ENCODE results near the gene TPCN2. TPM values are rescaled to one million over a fixed set of nuclear protein-coding genes. Genes with fewer than 3 reads are reported as not detected.

The TPCN2 gene
- total RNA-seq, 1 donor from 2014 or later: 15.6 TPM

DNA sequence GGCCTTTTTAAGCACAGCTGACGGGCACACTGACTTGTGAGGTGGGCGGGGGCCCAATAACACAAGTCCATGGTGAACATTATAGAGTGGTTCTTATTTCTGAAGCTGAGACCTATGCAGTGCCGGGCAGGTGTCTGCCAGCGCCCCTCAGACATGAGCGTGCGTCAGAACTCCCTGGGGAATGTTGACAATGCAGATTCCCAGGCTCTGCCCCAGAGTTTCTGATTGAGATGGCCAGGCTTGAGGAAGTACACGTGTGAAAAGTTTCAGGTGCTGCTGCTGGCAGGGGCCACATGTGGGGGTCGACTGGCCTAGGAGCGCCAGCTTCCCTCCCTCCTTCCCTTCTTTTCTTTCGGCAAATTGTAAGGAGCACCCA lies 46.2 kb downstream of the TPCN2 start:
- DNase-seq (ENCODE audit: low read depth): no peak

DNA sequence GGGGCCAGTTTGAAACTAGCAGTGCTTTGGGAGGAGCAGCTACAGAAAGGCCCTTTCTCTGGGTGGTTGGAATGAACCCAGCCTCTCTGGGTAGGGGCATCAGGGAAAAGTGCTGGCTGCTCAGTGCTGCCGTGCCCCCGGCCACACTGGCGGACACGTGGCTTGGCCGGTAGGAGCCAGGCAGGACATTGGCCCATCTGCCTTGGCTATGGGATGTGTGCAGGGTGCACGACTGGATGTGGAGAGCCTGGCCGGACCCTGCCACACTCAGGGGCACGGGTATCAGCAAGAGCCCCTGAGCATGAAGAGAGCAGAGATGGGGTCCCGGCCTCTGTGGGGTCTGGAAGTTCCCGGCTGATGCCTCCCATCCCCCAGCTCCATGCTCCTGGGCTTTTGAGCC lies 46.6 kb downstream of the TPCN2 start:
- no peak for DNase-seq (ENCODE audit: low read depth)

DNA sequence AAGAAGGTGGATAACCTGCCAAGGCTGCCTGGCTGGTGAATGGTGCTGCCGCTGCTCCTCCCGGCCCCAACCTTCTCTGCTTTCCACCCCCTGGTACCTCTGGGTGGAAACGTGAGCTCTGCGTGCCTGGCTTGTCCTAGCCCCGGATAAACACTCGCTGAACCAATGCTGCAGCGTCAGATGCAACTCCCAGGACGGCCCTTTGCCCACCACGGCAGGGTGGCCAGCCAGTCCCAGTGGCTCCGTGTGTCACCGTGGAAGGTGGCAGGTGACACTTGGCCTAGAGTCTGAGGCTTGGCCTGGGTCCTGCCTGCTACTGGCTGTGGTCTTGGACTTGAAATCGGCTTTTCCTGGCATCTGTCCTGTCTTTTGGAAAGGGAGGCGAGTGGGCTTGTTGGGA lies 47.7 kb downstream of the TPCN2 start:
- no peak for DNase-seq (ENCODE audit: low read depth)

DNA sequence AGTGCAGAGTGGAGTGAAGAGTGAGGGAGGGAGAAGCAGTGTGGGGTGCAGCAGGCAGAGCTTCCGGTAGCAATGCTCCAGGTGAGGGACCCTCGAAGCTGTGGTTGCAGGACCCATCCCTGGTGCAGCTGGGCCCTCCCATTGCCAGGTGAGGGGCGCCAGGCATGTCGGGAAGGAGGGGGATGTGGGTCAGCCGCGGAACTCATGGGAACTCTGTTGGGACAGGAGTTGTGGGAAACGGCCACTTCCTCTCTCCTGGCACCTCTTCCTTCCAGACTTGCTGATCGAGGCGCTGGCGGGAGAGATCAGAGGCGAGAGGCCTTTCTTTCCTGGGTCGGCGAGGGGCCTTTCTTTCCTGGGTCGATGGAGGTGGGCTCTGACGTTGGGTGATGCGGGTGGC lies 48.5 kb downstream of the TPCN2 start:
- DNase-seq (ENCODE audit: low read depth): no peak

DNA sequence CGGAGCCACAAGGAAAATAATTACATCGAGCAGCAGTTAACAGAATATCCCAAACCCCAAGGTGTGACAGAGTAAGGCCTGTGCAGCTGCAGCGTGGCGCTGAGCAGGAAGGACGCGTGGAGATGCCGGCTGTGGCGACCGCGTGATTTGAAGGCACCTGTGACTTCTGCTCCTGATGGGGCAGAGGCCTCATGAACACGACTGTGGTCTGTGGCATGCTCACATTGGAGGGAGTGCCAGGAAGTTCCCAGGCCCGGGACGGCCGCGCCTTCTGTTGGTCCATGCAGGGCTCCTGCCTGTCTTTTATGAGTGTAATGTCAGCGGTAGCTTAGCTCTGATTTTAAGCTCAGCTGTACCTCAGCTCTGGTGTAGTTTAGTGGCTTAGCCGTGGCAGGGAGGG lies 50.4 kb downstream of the TPCN2 start:
- DNase-seq (ENCODE audit: low read depth): no peak

DNA sequence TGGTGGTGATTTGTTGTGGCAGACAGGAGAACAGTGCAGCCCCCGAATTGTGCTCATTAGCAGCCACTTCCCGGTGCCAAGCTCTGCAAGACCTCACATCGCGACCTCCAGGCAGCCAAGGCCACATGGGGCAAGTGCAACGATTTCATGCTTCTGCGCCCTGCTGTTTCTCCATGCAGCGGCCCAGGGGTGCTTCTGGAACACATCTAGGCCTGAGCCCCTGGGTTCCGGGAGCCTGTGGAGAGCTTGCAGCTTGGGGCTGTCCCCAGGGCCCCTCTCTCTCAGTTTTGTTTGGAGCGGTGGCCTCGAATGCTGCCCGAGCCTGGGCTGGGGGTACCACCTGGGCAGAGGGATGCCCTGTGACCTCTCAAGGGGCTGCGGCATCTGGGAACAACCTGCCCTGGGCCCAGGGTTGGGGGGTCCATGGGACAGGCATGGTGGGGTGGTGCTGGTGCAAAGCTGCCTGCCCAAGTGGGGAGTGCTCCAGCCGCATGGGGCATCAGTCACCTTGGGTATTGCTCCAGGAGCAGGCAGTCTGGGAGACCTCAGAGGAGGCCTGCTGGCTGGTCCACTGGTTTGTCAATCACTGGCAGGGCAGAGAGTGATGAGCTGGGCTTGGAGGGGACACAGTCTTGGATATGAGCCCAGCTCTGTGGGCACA lies 51.9 kb downstream of the TPCN2 start:
- DNase-seq (ENCODE audit: low read depth): no peak

DNA sequence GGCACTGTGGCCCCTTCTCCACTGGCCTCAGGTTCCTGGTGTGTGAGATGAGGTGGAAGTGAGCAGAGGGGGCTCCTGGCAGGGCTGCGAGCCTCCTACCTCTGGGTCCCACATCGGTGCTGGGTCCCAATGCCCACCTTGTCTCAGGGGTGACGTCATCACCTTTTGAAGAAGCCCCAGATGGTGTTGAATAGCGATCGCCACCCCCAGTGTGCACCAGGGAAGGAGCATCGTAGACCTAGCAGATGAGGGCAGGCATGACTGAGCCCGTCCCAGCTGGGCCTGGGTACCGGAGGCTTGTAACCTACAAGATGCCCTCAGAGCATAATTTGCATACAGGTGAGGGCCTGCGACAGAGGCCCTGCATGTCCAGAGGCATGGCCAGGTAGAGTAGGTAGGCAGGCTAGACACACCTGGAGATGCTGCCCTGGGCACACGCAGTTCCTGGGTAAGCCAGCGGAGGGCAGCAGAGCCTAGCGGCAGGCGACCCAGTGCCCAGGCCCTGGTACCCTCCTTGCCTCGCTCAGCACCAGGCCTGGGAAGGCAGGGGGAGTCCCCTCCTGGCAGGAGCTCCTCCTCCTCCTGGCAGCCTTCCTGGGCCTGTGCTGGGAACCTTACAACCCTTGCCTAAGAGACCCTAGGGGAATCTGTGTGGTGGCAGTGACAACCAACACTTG lies 52.5 kb downstream of the TPCN2 start:
- DNase-seq (ENCODE audit: low read depth): peak; percentile 67

DNA sequence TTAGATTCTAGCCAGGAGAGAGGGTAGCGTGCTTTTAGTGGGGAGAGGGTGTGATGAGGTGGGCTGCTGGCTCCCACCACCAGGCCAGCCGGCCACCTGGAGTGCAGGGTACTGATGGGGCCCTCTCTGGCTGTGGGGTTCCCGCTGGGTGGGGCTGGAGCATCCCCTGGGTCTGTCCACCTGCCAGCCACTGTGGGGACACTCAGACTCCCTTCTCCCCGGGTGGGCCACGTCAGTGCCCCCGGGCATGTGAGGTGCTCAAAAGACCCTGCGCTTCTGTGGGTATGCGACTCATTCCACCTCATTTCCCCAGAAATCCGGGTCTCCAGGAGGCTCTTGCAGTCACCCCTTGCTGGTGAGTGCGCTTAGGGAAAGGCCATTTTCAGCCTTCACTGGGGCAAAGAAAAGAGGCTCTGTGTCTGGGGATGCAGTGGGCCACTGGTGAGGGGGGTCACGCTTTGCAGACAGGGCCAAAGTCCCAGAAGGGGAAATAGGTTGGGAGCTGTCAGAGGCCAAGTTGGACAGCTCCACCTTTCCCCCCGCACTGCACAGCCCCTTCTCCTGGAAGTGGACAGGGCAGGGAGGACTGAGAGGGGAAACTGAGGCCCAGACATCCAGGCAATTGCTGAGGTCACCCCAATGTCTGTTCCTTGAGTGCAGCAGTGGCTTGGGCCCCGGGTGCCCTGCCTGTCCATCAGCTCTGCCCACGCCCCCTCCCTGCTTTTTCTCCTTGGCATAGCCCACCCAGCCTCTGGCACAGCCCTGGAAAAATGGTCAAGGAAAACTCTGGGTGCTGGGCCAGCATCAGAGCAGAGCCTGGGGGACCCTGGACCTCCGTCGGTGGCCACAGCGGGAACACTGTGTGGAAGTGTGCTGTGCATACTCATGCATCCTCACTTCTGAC lies 53.3 kb downstream of the TPCN2 start:
- DNase-seq (ENCODE audit: low read depth): no peak

DNA sequence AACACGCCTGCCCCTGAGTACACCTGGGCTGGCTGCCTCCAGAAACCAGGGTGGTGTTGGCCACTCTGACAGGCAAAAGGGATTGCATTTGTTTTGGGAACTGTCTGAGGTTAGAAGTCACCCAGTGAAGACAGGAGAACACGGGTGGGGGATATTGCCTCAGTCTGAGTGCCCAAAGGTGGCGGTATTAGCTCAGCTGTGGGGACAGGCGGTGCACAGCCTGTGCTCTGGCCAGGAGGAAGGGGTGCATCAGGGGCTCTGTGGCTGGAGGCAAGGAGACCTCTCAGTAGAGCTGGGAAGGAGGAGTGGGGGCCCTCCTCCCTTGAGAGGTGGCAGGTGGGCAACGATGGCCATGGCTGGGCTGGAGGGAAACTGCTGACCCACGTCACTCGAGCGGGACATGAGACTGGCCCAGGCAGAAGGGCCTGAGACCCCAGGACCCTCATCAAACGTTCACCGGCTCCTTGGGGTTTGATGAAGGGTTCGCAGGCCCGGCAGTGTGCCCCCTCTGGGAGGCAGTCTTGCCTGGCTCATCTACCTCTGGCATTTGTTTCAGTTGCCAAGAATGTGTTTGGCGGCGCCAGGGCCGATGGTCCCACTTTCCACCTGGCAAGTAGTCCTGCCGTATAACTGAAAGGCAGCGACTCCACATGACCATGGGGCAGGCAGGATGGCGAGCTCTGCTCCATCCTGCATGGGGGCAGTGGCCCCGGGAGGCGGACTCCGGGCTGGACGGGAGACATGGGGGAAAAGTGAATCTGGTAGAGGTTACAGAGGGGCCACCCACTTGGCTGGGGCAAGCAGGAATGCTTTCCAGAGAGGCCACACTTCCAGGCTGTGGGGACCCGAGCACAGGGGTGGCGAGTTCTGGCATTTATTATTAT lies 54.2 kb downstream of the TPCN2 start:
- DNase-seq (ENCODE audit: low read depth): no peak

DNA sequence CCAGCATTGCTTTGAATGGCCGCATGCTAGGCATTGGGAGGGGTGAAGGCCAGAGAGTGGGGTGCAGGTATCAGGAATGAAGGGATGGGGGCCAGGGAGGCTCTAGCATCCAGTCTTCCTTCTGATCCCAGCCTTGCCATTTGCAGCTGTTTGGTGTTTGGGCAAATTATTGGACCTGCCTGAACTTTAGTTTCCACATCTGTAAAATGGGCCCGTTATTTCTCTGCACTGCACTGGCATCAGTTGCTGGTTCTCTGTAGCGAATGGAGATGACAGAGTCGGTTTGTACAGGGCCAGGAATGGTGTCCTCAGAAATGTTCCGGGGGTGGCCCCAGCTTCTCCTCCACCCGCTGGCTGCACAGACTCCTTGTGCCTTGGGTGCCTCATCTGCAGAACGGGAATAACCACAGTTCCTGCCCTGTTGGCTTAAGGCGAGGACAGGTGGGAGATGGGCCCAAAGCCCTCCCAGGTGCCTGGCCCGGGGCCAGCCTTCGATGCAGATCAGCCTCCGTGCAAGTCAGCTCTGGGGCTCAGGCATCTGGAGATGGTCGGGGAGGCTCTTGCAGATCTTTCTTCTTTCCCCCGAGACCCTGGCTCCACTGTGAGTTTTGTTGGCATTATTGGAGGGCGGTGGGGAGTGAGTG lies 55.6 kb downstream of the TPCN2 start:
- no peak for DNase-seq (ENCODE audit: low read depth)

DNA sequence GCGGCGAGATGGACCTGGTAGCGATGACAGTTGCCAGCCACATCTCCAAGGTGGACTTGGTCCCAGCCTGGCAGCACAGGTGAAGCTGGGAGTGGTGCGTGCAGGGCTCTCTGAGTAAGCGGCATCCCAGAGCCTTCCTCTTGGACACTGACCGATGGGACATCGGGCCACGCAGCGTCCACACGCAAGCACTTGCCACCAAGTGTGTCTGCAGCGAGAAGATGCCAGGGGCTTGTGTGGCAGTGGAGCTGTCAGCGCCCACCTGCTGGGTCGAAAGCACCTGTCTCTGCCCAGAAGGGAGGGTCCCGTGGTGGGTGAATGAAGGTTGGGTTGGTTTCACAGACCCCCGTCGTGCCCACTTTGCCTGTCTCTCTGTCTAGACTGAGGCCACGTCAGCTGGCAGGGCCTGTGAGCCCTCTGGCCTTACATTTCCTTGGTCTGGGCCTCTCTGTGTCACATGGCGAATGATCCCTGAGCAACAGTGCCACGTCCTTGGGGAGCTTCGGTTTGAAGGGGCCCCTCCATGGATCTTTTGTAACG lies 56.2 kb downstream of the TPCN2 start:
- DNase-seq (ENCODE audit: low read depth): no peak

DNA sequence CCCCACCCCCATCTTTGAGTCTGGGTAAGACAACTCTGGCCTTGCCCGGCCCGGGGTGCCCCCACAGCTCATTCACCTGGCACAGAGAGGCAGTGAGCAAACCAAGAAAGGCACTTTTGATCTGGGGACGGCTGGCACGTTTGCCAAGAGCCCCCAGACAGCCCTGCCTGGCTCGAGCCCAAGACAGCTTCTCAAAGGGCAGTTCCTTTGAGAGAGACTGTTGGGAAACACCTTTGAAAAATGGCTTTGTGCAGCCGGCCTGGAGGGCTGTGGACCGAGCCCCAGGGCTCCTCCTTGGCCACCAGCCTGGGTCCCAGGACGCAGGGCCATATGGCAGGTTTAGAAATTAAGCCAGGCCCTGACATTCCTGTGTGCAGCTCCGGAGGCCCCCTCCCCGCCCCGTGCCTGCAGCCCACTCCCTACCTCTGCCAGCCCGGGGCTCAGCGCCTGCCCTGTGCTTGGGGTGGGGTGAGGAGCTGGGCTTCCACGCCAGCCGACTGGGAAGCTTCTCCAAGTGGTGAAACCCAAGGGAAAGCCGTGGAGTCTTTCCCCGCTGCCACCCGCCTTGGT lies 56.8 kb downstream of the TPCN2 start:
- DNase-seq (ENCODE audit: low read depth): no peak

DNA sequence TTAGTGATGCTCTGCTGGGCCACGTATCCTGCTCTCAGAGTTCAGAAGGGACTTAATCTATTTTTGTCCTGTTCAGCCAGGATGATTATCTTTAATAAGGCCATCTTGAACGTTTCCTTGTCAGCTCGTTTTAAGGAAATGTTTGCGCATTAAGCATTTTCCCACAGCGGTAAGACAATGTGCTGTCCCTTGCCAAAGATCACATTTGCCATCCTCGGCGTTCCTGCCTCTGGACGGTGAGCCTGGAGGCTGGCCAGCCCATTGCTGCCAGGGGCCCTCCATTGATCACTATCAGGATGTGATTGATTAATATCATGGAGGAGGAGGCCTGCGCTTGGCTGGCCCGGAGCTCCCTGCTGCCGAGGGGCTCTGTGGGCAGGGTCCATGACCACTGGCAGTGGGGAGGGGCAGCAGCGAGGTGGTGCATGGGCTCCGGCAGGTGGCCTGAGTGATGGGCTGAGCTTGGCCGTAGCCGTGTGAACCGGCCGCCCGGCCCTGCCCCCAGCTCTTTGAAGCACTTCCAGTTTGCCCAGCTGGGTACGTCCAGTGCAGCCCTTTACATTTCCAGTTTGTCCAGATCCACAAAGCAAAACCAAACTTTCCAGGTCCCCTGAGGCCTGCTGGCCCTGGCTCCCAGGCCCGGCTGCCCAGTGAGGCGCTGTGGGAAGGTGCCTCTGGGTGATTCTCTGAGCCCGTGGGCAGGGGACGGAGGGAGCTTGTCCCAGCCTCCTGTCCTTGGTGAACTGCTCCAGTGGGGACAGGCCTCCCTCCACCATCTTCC lies 57.5 kb downstream of the TPCN2 start:
- DNase-seq (ENCODE audit: low read depth): no peak

DNA sequence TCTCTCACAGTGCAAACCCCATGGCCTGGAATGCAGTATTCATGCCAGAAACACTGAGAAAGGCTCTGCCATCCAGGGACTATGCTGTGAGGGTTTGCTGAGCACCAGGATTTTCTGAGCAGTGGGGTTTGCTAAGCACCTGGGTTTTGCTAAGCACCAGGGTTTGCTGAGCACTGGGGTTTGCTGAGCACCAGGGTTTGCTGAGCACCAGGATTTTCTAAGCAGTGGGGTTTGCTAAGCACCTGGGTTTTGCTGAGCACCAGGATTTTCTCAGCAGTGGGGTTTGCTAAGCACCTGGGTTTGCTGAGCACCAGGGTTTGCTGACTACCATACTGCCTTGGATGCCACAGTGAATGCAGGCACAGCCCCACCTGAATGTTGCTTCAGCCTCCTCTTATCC lies 58.7 kb downstream of the TPCN2 start:
- DNase-seq (ENCODE audit: low read depth): no peak

DNA sequence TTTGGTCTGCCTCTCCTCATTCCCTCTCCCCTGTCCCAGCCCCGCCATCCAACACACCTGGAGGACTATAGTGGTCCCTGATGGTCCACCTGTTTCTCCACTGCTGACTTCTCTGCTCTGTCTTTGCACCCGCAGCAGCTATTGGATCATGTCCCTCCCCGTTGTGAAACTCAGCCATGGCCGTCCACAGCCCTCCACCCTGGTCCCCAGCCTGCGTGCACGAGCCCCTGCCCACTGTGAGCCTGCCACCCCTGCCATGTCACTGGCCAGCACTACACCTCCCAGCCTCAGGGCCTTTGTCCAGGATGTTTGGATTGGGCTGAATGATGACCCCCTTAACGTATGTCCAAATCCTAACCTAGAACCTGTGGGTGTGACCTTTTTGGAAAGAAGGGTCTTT lies 59.3 kb downstream of the TPCN2 start:
- no peak for DNase-seq (ENCODE audit: low read depth)

DNA sequence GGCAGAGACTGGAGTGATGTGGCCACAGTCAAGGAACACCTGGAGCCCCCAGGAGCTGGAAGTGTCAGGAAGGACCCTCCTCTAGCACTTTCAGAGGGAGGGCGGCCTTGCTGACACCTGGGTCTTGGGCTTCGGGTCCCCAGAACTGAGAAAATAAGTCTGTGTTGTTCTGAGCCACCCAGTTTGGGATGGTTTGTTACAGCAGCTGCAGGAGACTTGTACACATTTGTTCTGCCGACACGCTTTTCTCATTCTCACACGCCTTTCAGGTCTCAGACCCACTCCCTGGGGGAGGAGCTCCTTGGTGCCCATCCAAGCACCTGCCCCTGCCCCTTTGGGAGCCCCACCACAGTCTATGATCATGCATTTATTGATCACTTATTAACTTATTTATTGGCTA lies 59.8 kb downstream of the TPCN2 start:
- no peak for DNase-seq (ENCODE audit: low read depth)

DNA sequence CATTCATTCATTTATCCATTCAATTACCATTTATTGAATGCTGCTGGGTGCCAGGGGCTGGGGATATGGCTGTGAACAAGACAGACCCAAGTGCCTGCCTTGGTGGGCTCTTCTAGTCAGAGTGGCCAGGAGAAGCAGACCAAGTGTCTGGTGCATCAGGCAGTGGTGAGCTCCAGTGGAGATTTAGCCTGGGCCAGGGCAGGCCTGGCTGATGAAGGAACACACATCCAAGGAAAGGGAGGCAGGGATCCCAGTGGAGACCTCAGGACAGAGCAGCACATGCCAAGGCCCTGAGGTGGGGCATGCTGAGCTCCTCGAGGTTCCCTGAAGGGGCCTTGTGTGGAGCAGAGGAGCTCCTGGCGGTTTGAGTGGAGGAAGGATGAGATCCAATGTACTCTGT lies 60.4 kb downstream of the TPCN2 start:
- DNase-seq (ENCODE audit: low read depth): no peak

DNA sequence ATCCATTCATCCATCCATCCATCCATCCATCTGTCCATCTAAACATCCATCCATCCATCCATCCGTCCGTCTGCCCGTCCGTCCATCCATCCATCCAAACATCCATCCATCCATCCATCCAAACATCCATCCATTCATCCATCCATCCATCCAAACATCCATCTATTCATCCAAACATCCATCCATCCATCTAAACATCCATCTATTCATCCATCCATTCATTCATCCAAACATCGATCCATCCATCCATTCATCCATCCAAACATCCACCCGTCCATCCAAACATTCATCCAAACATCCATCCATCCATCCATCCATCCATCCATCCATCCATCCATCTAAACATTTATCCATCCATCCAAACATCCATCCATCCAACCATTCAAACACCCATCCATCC lies 61.7 kb downstream of the TPCN2 start:
- no peak for DNase-seq (ENCODE audit: low read depth)

DNA sequence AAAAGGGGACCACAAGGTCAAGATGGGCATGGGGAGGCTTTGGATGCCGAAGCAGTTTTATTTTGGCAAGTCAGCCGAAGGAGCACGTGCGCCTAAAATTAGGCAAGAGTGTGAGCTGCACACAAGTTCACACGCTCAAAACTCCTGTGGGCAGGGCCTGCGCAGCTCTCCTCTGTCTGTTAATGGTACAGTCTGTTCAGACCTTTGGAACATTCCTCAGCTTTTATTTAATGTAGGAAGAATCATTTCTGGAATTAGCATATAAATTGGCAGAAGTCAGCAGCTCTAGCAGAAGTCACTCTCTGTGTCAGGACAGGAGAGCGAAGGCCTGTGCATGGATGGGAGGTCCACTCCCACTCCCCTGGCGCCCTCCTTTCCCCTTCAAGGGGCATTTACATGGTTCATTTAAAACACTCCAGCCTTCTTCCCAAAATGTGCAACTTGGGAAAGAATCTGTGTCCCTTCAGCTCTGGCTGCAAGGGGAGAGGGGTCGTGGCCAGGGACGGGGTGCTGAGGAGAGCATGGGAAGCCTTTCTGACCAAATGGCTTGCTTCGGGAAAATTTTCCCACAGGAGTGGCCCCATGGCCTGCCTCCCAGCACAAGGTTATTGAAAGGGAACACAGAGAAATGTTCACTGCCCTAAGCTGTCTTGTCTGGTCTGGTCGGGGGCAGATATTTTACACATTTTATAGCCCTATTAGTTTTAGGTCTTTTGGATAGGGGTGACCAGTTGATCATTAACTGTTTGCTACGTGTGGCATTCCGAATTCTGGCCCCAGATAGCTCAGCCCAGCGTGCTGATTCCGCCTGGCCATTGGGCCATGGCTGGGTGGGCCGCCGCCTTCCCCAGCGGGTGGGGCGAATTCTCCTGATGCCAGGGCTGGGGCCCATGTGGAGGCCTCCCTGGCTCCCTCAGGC lies 63.2 kb downstream of the TPCN2 start:
- peak; percentile 63 for DNase-seq (ENCODE audit: low read depth)
